Peyer's patch (tissue), 4 donors: ENCODE measurements around the gene PDLIM1. TPM values are rescaled to one million over a fixed set of nuclear protein-coding genes. Genes with fewer than 3 reads are reported as not detected.

Experiments used
- DNase-seq, 3 donors: peaks; one replicate each; pipeline ENCODE4 v3.0.0-alpha.2; 2017 to 2019
- H3K27ac ChIP-seq, 4 donors: fragments of 200-600 bp; sonication (generic); one replicate each; pipeline ENCODE4 v1.5.1; 2016 to 2019
- H3K27me3 ChIP-seq, 2 donors: fragments of 200-600 bp; sonication (generic); one replicate each; pipeline ENCODE4 v1.5.1; 2019
- H3K36me3 ChIP-seq, 3 donors: fragments of 200-600 bp; sonication (generic); one replicate each; pipeline ENCODE4 v1.5.1; 2016 to 2019
- H3K4me1 ChIP-seq, 4 donors: fragments of 200-600 bp; sonication (generic); one replicate each; pipeline ENCODE4 v1.5.1; 2016 to 2019
- H3K4me3 ChIP-seq, 4 donors: fragments of 200-600 bp; sonication (generic); 1 replicate in 3 of 4; 2 replicates in 1 of 4; pipeline ENCODE4 v1.5.1; 2016 to 2019; ENCODE audit warnings: mild to moderate bottlenecking in 1 of 4
- H3K9me3 ChIP-seq, 4 donors: fragments of 200-600 bp; sonication (generic); one replicate each; pipeline ENCODE4 v1.5.1; 2016 to 2019; ENCODE audit warnings: mild to moderate bottlenecking in 1 of 4
- CTCF ChIP-seq, 6 experiments: fragments of 450-650 bp in 4 of 6; fragments of 200-600 bp in 2 of 6; sonication (generic) in 1 of 6; IDR thresholded peaks; one replicate each; pipeline ENCODE4 v1.5.1; 2017 to 2019; ENCODE audit warnings: antibody characterized with exemption in 6 of 6, mild to moderate bottlenecking in 3 of 6, moderate library complexity in 1 of 6
- POLR2A ChIP-seq, 2 donors: fragments of 450-650 bp; IDR thresholded peaks; one replicate each; pipeline ENCODE4 v1.5.1; 2017; ENCODE audit warnings: antibody characterized with exemption in 2 of 2, mild to moderate bottlenecking in 2 of 2, moderate library complexity in 2 of 2
- total RNA-seq, 4 donors: library from RNA; depleted of rRNA; stranded (reverse); fragments of >200 nt; gene quantifications; one replicate each; pipeline ENCODE4 v1.1.0, GENCODE V29; 2016

Gene PDLIM1
- total RNA-seq, result 100 to 1,000 TPM; 180 to 351 (median 240) TPM

GRCh38 chr10:95290461-95291364, at the start of gene PDLIM1:
Gene PDLIM1 (minus strand): TSS chr10:95291003. CDS start chr10:95290915, 88 bp downstream.
- Histone ChIP-seq H3K27ac (peak within 1 kb of the TSS; percentile 91 to 99 (median 96)), H3K27me3 (no peaks in the 10 kb centered on the region), H3K4me1 (peaks cover 0 to 52% (median 20%) of the 10 kb centered on the region in 4 donors), H3K4me3 (peak within 1 kb of the TSS; percentile 79 to 94 (median 86)), H3K9me3 (no peaks in the 10 kb centered on the region), H3K36me3 (no peaks in the 10 kb centered on the region)
- TF ChIP-seq CTCF (IDR thresholded peaks at IDR 0.05) (peak in 5 of 6 experiments; percentile 2 to 57 (median 55)), POLR2A (IDR thresholded peaks at IDR 0.05) (peak; percentile 97 to 98)
- peak; percentile 75 to 92 (median 91) for DNase-seq

DNA sequence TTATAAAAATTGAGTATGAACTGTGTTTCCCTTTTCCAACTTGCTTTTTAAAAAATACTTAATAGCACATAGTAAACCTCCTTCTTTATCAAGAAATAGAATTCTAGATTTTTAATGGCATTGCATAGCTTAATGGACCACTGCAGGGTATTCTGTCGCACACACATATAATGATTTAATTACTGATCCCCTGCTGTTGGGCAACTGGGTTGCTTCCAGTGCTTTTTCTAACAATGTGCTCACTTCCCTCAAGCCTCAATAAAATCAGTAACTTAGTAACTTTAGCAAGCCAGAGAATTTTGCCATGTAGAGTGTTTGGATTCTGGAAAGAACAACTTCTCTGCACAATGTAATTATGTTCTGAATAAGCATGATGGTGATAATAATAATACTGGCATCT, 49.1 kb upstream of the PDLIM1 start:
- no peak overlapping the region for H3K27ac ChIP-seq
- no peaks in the 10 kb centered on the region for H3K36me3 ChIP-seq
- no peak for DNase-seq
- H3K9me3 ChIP-seq, result no peaks in the 10 kb centered on the region
- no peaks in the 10 kb centered on the region for H3K27me3 ChIP-seq
- H3K4me1 ChIP-seq, result peaks cover 0 to 7% (median 0%) of the 10 kb centered on the region in 4 donors
- TF ChIP-seq CTCF (IDR thresholded peaks at IDR 0.05) (no peak), POLR2A (IDR thresholded peaks at IDR 0.05) (no peak)
- no peak overlapping the region for H3K4me3 ChIP-seq

DNA sequence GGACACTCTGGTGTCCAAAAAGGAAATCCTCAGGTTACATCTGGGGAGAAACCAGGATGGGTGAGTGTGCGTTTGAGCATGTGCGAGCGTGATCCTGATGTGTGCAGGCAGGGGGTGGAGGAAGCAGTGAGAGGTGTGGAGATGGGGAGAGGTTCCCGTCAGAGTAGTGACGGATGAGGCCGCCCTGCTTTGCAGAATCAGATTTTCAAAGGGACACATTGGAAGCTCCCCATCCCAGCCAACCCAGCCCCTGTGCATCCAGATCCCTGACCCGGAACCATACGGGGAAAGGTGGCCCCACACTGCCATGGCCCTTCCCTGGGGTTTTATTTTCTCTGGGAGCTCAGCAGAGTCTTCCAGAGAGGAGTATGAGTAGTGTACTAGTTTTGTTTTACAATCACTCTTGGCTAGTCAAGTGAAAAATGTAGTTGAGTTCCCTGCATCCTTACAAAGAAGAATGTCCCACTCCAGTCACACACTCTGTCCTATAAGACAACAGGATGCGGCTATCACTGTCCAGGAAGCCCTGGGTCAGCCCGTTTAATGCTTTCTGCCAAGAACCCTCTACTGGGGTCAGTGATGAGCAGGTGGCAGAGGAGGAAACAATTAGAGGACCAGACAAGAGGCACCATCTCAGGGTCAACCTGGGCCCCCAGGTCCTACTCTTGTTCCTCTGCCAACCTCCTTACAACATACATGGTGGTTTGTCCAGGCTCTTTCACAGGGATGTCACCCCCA, 46.8 kb upstream of the PDLIM1 start:
- Histone ChIP-seq H3K4me1 (peaks cover 0 to 9% (median 0%) of the 10 kb centered on the region in 4 donors), H3K27ac (peak overlapping the region in 1 of 4 donors; percentile 21), H3K36me3 (no peaks in the 10 kb centered on the region)

DNA sequence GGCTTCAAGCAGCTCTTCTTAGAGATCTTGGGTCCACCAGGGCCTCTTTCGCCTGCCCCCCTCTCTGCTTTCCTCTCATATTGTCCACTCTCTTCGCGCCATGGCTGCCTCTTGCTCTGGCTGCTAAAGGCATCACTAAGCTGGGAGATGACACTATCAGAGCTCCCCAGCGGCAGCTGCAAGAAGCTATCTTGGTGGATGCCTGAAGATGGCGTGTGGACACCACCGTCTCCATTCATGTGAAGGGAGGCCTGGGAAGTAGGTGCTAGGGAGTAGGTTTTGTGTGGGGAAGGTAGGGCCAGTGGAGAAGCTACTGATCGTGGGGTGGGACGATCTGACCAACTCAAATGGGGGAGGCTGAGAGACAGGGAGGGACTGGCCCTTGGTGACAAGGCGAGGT, 45.9 kb upstream of the PDLIM1 start:
- Histone ChIP-seq H3K9me3 (no peaks in the 10 kb centered on the region), H3K4me3 (no peak overlapping the region), H3K4me1 (peaks cover 0 to 9% (median 0%) of the 10 kb centered on the region in 4 donors), H3K27ac (peak overlapping the region in 1 of 4 donors; percentile 83), H3K36me3 (no peaks in the 10 kb centered on the region), H3K27me3 (no peaks in the 10 kb centered on the region)
- TF ChIP-seq CTCF (IDR thresholded peaks at IDR 0.05) (no peak), POLR2A (IDR thresholded peaks at IDR 0.05) (no peak)
- DNase-seq, result no peak

More for the DNA sequence above, 46.8 kb upstream of the PDLIM1 start:
- Histone ChIP-seq H3K9me3 (no peaks in the 10 kb centered on the region), H3K4me3 (no peak overlapping the region), H3K27me3 (no peaks in the 10 kb centered on the region)
- peak in 1 of 3 donors; percentile 33 for DNase-seq
- no peak for TF ChIP-seq CTCF (IDR thresholded peaks at IDR 0.05)
- TF ChIP-seq POLR2A (IDR thresholded peaks at IDR 0.05), result no peak

- no peaks in the 10 kb centered on the region for H3K27me3 ChIP-seq
- H3K27ac ChIP-seq, result peak overlapping the region in 2 of 4 donors; percentile 83 to 90
- no peak for TF ChIP-seq CTCF (IDR thresholded peaks at IDR 0.05)
- TF ChIP-seq POLR2A (IDR thresholded peaks at IDR 0.05), result no peak
- H3K36me3 ChIP-seq, result no peaks in the 10 kb centered on the region
- no peaks in the 10 kb centered on the region for H3K9me3 ChIP-seq
- H3K4me1 ChIP-seq, result peaks cover 0 to 9% (median 0%) of the 10 kb centered on the region in 4 donors
- DNase-seq, result peak in 1 of 3 donors; percentile 42
- H3K4me3 ChIP-seq, result no peak overlapping the region
Observed at GRCh38 chr10:95335933-95336699, 45.3 kb upstream of the PDLIM1 start.
